Nephron (organoid): ENCODE data around the gene ZFP36L1.

Experiments
- H3K27ac Mint-ChIP-seq, 3 experiments: 2 replicates each; pipeline ENCODE4 v1.8.0; 2020; ENCODE audit warnings: mixed read lengths in 3 of 3, mild to moderate bottlenecking in 2 of 3, moderate library complexity in 1 of 3
- H3K27me3 Mint-ChIP-seq: 2 replicates; pipeline ENCODE4 v1.8.0; 2021; ENCODE audit warnings: low read depth, mild to moderate bottlenecking, moderate library complexity, mixed read lengths
- H3K36me3 Mint-ChIP-seq: 2 replicates; pipeline ENCODE4 v1.8.0; 2020; ENCODE audit warnings: low read depth, mixed read lengths
- H3K4me1 Mint-ChIP-seq: 2 replicates; pipeline ENCODE4 v1.8.0; 2020; ENCODE audit warnings: mixed read lengths
- H3K4me3 Mint-ChIP-seq, 3 experiments: 2 replicates each; pipeline ENCODE4 v1.8.0; 2020; ENCODE audit warnings: mild to moderate bottlenecking in 3 of 3, mixed read lengths in 3 of 3, moderate library complexity in 2 of 3
- H3K9me3 Mint-ChIP-seq: 2 replicates; pipeline ENCODE4 v1.8.0; 2020; ENCODE audit warnings: mixed read lengths
- TF ChIP-seq, protein P1 (sequence below), 3 experiments: fragments of 200-600 bp; sonication (generic); IDR thresholded peaks; one replicate each; pipeline ENCODE4 v1.5.0; 2021; ENCODE audit warnings: antibody characterized with exemption in 3 of 3; ENCODE audit not compliant: unreplicated experiment in 3 of 3

The ZFP36L1 gene

DNA sequence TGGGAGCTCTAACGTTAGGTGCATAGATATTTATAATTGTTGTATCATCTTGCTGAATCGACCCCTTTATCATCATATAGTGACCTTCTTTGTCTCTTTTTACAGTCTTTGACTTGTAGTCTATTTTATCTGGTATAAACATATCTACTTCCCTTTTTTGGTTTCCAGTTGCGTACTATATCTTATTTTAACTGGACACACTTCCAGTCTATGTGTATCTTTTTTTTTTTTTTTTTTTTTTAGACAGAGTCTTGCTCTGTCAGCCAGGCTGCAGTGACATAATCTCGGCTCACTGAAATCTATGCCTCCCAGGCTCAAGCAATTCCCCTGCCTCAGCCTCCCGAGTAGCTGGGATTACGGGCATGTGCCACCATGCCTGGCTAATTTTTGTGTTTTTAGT lies 41.9 kb upstream of the ZFP36L1 start:
- peaks cover 27% of the 10 kb centered on the region for H3K36me3 Mint-ChIP-seq
- no peak overlapping the region for H3K27ac Mint-ChIP-seq
- TF ChIP-seq, protein P1, sequence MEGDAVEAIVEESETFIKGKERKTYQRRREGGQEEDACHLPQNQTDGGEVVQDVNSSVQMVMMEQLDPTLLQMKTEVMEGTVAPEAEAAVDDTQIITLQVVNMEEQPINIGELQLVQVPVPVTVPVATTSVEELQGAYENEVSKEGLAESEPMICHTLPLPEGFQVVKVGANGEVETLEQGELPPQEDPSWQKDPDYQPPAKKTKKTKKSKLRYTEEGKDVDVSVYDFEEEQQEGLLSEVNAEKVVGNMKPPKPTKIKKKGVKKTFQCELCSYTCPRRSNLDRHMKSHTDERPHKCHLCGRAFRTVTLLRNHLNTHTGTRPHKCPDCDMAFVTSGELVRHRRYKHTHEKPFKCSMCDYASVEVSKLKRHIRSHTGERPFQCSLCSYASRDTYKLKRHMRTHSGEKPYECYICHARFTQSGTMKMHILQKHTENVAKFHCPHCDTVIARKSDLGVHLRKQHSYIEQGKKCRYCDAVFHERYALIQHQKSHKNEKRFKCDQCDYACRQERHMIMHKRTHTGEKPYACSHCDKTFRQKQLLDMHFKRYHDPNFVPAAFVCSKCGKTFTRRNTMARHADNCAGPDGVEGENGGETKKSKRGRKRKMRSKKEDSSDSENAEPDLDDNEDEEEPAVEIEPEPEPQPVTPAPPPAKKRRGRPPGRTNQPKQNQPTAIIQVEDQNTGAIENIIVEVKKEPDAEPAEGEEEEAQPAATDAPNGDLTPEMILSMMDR (IDR thresholded peaks at IDR 0.05; ENCODE audit: unreplicated experiment in 3 of 3): no peak
- H3K4me1 Mint-ChIP-seq: no peaks in the 10 kb centered on the region
- H3K9me3 Mint-ChIP-seq: peaks cover 67% of the 10 kb centered on the region
- no peak overlapping the region for H3K4me3 Mint-ChIP-seq
- peaks cover 3% of the 10 kb centered on the region for H3K27me3 Mint-ChIP-seq

DNA sequence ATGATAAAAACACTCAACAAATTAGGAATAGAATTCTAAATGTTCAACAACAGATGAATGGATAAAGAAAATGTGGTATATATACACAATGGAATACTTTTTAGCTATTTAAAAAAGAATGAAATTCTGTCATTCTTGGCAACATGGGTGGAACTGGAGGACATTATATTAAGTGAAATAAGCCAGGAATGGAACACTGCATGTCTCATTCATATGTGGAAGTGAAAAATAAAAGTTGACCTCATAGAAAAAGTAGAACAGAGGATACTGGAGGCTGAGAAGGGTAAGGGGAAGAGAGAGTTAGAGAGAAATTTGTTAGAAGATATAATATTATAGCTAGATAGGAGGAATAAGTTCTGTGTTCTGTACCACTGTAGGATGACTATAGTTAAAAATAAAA lies 35.8 kb upstream of the ZFP36L1 start:
- Mint-ChIP-seq H3K27ac (no peak overlapping the region), H3K4me1 (peaks cover 4% of the 10 kb centered on the region), H3K4me3 (no peak overlapping the region), H3K27me3 (no peaks in the 10 kb centered on the region), H3K9me3 (peaks cover 29% of the 10 kb centered on the region), H3K36me3 (peaks cover 4% of the 10 kb centered on the region)
- TF ChIP-seq, protein P1 (IDR thresholded peaks at IDR 0.05; ENCODE audit: unreplicated experiment in 3 of 3): no peak

DNA sequence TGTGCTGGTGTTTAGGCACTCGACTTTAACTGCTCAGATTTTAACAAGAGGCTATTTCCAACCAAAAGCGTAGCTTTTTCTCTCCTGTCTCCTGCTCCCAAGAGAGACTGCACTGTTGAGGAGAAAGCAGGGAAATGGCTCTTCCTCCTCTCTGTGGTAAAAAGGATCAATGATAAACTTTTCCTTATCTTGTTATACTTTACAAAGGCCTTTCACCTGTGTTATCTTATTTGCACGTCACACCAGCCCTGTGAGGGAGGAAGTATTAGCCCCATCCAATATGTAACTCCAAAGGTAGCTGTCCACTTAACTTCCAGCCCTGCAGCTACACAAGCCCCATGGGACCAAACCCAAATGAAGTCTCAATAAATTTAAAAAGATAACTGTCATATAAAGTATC lies 32.9 kb upstream of the ZFP36L1 start:
- Mint-ChIP-seq H3K36me3 (no peaks in the 10 kb centered on the region), H3K27ac (no peak overlapping the region), H3K4me1 (peaks cover 14% of the 10 kb centered on the region), H3K9me3 (peaks cover 7% of the 10 kb centered on the region), H3K27me3 (no peaks in the 10 kb centered on the region), H3K4me3 (no peak overlapping the region)
- TF ChIP-seq, protein P1 (IDR thresholded peaks at IDR 0.05; ENCODE audit: unreplicated experiment in 3 of 3): no peak

DNA sequence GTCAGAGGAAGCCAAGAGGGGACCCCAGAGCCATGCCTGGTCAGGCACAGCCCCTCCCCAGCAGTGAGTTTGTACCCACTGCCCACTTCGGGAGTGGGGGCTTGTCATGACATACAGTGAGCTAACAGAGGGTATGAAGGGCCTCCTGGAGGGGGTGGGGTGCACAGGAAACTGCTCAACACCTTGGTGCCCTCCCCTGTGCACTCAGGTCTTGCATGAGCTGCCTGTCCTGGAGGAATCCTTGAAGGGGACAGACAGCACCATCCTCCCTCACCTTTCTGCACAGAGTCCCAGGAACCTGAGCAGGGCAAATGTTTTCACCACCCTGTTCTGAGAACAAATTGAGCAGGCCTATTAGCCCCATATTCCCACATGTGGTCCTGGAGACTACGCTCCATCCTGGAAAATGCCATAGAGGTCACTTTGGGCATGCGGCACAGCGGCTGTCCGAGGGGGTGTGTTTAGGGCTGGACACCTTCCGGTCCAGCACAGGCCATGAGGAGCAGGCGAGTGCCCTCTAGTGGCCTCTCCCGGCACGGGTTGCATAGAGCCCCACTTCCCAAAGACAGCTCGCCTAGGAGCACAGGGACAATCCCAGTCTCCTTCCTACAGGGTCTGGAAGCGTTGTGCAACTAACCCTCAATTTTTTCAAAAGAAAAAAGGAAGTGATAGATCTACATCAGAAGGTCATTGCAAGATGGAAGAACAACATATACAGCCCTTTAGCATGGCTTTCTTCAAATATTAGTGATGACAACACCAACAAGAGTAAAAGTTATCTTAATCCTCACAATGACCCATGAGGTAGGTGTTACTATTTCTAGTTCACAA lies 31.9 kb upstream of the ZFP36L1 start:
- Mint-ChIP-seq H3K36me3 (no peaks in the 10 kb centered on the region), H3K9me3 (peaks cover 2% of the 10 kb centered on the region), H3K27me3 (no peaks in the 10 kb centered on the region), H3K27ac (peak overlapping the region; percentile 10 to 70 (median 39)), H3K4me3 (no peak overlapping the region), H3K4me1 (peaks cover 24% of the 10 kb centered on the region)
- TF ChIP-seq, protein P1 (IDR thresholded peaks at IDR 0.05; ENCODE audit: unreplicated experiment in 3 of 3): peak; percentile 74 to 81 (median 80)

DNA sequence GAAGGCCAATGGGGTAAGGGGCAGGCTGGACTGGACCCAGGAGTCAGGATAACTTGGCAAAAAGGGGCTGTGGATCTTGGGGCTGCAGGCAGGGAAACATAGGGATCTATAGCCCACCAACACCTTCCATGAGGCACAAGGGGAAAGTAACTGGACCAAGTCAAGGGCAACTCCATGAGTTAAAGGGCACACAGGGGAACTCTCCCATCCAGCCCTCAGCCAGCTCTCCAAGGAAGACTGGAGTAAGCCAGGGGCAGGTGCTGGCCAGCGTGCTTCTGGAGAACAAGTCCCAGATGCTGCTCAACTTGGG lies 31.3 kb upstream of the ZFP36L1 start:
- no peaks in the 10 kb centered on the region for H3K27me3 Mint-ChIP-seq
- H3K4me3 Mint-ChIP-seq: no peak overlapping the region
- peak overlapping the region in 1 of 3 experiments; percentile 70 for H3K27ac Mint-ChIP-seq
- no peaks in the 10 kb centered on the region for H3K36me3 Mint-ChIP-seq
- TF ChIP-seq, protein P1 (IDR thresholded peaks at IDR 0.05; ENCODE audit: unreplicated experiment in 3 of 3): no peak
- peaks cover 30% of the 10 kb centered on the region for H3K4me1 Mint-ChIP-seq
- H3K9me3 Mint-ChIP-seq: peaks cover 2% of the 10 kb centered on the region
